ENCODE results near the gene ELOVL6.
A peak's percentile ranks its signal among the peaks of the same experiment; 100 is the strongest.
"Not testable (repeated sequence)": the region's sequence is repeated elsewhere in the genome, so short reads cannot be mapped to it uniquely, and the experiment has no call there.

ELOVL6 gene

DNA sequence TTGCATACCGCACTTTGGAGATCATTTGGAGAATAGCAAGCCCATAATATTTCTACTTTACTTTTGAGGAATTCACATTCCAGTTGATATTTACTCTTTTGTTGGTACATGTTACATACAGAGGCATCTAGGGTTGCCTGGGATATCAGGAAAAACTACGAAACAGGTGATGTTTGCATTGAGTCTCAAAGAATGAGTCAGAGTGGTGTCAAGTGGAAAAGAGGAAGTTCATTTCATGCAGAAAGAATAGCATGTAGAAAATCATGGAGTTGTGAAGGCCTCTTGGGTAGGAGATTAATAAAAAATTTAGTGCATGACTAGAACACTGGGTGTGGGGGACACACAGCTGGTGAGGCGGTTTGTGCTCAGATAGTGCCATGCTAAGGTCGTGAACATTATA lies 33.5 kb upstream of the ELOVL6 start:
- TF ChIP-seq, protein P1, sequence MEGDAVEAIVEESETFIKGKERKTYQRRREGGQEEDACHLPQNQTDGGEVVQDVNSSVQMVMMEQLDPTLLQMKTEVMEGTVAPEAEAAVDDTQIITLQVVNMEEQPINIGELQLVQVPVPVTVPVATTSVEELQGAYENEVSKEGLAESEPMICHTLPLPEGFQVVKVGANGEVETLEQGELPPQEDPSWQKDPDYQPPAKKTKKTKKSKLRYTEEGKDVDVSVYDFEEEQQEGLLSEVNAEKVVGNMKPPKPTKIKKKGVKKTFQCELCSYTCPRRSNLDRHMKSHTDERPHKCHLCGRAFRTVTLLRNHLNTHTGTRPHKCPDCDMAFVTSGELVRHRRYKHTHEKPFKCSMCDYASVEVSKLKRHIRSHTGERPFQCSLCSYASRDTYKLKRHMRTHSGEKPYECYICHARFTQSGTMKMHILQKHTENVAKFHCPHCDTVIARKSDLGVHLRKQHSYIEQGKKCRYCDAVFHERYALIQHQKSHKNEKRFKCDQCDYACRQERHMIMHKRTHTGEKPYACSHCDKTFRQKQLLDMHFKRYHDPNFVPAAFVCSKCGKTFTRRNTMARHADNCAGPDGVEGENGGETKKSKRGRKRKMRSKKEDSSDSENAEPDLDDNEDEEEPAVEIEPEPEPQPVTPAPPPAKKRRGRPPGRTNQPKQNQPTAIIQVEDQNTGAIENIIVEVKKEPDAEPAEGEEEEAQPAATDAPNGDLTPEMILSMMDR (conservative IDR thresholded peaks at IDR 0.05; ENCODE audit: low read depth): no peak
- DNase-seq (ENCODE audit: low spot score): peak; percentile 54
- ChIA-PET CTCF (interaction anchor here (1.1 kb wide), 1 partner anchor 17 kb away, joined by 3 read pairs; no protein-coding TSS in a partner anchor), POLR2A (ENCODE audit: low non-redundant PET) (no interaction called here)
- no peak overlapping the region for H3K27ac ChIP-seq

DNA sequence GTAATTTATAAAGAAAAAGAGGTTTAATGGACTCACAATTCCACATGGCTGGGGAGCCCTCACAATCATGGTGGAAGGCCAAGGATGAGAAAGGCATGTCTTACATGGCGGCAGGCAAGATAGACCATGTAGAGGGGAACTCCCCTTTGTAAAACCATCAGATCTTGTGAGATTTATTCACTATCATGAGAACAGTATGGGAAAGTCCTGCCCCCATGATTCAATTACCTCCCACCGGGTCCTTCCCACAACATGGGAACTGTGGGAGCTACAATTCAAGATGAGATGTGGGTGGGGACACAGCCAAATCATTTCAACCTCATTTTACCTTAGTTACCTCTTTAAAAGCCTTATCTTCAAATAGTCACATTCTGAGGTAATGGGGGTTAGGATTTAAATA lies 30.9 kb upstream of the ELOVL6 start:
- POLR2A ChIA-PET (ENCODE audit: low non-redundant PET): no interaction called here
- H3K27ac ChIP-seq: no peak overlapping the region
- no peak for DNase-seq (ENCODE audit: low spot score)
- CTCF ChIA-PET: no interaction called here
- TF ChIP-seq, protein P1 (conservative IDR thresholded peaks at IDR 0.05; ENCODE audit: low read depth): no peak

DNA sequence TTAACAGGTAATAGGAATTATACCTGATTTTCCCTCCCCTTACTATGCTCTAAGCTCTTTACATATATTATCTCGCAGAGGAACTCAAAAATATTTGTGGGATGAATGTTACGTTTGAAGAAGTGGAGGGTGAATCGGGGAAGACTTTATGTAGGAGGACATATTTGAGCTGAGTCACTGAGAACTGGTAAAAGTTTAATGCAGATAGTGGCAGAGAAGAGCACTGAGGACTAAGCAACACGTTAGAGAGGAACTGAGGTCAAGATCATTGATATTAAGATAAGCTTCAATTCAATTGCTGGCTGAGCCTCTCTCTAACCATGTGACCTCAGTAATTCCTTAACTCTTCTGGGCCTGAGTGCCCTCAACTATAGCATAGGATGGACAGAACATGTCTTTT lies 26.4 kb upstream of the ELOVL6 start:
- H3K27ac ChIP-seq: no peak overlapping the region
- no peak for DNase-seq (ENCODE audit: low spot score)
- TF ChIP-seq, protein P1 (conservative IDR thresholded peaks at IDR 0.05; ENCODE audit: low read depth): no peak
- ChIA-PET CTCF (no interaction called here), POLR2A (ENCODE audit: low non-redundant PET) (no interaction called here)

DNA sequence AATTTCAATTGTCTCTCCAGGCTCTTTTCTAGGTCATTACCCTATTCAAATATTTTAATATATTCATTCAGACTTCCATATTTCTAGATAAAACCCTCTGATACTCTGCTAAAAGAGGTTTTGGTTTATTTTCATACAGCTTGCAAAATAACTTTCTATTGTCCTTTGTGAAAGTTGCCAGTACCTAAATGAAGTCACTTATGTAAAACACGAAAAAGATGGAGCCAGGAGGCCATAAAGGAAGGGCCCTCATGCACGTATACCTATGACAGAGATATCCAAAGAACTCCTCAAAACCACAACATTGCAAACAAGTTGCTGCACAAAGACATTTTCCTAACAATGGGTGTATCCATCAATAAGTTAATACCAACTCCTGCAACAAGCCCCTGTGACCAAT lies 25.7 kb upstream of the ELOVL6 start:
- ChIA-PET CTCF (no interaction called here), POLR2A (ENCODE audit: low non-redundant PET) (no interaction called here)
- no peak overlapping the region for H3K27ac ChIP-seq
- TF ChIP-seq, protein P1 (conservative IDR thresholded peaks at IDR 0.05; ENCODE audit: low read depth): no peak
- no peak for DNase-seq (ENCODE audit: low spot score)

DNA sequence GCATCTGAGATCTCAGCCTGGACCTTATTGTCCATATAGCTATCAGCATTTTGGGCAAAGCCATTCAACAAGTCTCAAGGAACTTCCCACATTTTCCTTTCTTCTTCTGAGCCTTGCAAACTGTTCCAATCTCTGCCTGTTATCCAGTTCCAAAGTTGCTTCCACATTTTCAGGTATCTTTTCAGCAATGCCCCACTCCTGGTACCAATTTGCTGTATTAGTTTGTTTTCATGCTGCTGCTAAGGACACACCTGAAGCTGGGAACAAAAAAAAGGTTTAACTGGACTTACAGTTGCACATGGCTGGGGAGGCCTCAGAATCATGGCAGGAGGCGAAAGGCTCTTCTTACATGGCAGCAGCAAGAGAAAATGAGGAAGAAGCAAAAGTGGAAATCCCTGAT lies 20.5 kb upstream of the ELOVL6 start:
- CTCF ChIA-PET; POLR2A ChIA-PET (ENCODE audit: low non-redundant PET); H3K27ac ChIP-seq; DNase-seq (ENCODE audit: low spot score): not testable (repeated sequence)

DNA sequence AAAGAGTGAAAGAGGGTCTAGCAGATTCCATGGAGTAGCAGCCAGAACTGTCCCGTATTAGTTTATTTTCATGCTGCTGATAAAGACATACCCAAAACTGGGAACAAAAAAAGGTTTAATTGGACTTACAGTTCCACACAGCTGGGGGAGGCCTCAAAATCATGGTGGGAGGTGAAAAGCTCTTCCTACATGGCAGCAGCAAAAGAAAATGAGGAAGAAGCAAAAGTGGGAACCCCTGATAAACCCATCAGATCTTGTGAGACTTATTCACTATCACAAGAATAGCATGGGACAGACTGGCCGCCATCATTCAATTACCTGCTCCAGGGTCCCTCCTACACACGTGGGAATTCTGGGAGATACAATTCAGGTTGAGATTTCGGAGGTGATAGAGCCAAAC lies 18.8 kb upstream of the ELOVL6 start:
- H3K27ac ChIP-seq; POLR2A ChIA-PET (ENCODE audit: low non-redundant PET); DNase-seq (ENCODE audit: low spot score); CTCF ChIA-PET: not testable (repeated sequence)

DNA sequence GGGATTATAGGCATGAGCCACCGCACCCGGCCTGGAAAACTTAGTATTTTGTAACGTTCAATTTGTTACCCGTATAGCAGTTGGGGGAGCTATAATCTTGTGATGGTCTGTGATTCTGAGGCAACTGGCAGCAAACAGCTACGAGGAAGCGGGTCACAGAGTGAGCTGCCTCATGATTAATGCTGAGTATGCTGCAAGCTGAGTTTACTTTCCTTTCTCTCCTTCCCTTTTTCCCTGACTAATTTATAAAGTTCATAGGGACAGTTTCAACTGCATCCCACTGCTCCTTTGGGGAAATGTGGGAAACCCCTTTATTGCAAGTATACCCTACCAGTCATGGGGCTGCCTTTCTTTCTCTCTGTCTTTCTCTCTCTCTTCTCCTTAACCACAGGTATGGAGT lies 17.7 kb upstream of the ELOVL6 start:
- H3K27ac ChIP-seq: no peak overlapping the region
- ChIA-PET CTCF (interaction anchor here (0.6 kb wide), 2 partner anchors 167 to 210 kb away, joined by 4 to 7 read pairs; no protein-coding TSS in a partner anchor), POLR2A (ENCODE audit: low non-redundant PET) (no interaction called here)
- DNase-seq (ENCODE audit: low spot score): no peak
- TF ChIP-seq, protein P1 (conservative IDR thresholded peaks at IDR 0.05; ENCODE audit: low read depth): no peak

DNA sequence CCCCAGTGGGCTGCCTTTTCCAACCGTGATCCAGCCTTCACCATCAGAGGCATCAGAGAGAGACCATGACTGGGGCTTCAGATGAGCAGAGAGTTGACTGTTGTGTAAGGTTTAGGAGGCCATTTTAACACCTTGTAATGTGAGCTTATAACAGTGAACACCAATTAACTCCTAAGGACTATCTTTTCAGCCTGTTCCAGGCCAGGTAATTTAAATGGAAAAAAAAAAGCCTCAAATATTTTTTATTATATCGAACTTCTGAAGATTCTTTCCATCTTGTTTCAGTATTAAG lies 13.3 kb upstream of the ELOVL6 start:
- TF ChIP-seq, protein P1 (conservative IDR thresholded peaks at IDR 0.05; ENCODE audit: low read depth): no peak
- CTCF ChIA-PET: interaction anchor here (0.6 to 0.9 kb wide), 4 partner anchors 29 to 162 kb away, joined by 3 read pairs; no protein-coding TSS in a partner anchor
- DNase-seq (ENCODE audit: low spot score): no peak
- no peak overlapping the region for H3K27ac ChIP-seq
- POLR2A ChIA-PET (ENCODE audit: low non-redundant PET): no interaction called here

Measured in RWPE1 (cell line).